A204.1 (cell line): ENCODE results near the gene SH3BGRL3.
A peak's percentile ranks its signal among the peaks of the same experiment; 100 is the strongest.
"Not testable (repeated sequence)": the region's sequence is repeated elsewhere in the genome, so short reads cannot be mapped to it uniquely, and the experiment has no call there.

Source experiments
- FAIRE-seq: peaks from 2 replicates; lab custom pipeline; 2012; peaks lifted over from hg19 to GRCh38; lab: Jason Lieb, UNC

The SH3BGRL3 gene

GRCh38 chr1:26317612-26318337 is 37.9 kb downstream of the SH3BGRL3 start, which contains the start of gene CD52:
TSS of gene CD52 (plus strand) at chr1:26317958. CDS start at chr1:26318018, 60 bp downstream.
- FAIRE-seq: no peak

GRCh38 chr1:26318338-26319064 is 38.6 kb downstream of the SH3BGRL3 start:
- FAIRE-seq: no peak

GRCh38 chr1:26320896-26321295 is 41.0 kb downstream of the SH3BGRL3 start:
- FAIRE-seq: no peak

- peak; percentile 80 for FAIRE-seq
Observed at GRCh38 chr1:26321315-26322041, 41.6 kb downstream of the SH3BGRL3 start.

GRCh38 chr1:26322042-26322331 is 42.1 kb downstream of the SH3BGRL3 start:
- no peak for FAIRE-seq

GRCh38 chr1:26323382-26323781 is 43.5 kb downstream of the SH3BGRL3 start:
- no peak for FAIRE-seq

GRCh38 chr1:26324550-26324949 is 44.7 kb downstream of the SH3BGRL3 start:
- no peak for FAIRE-seq

GRCh38 chr1:26327956-26328362 is 48.1 kb downstream of the SH3BGRL3 start:
- FAIRE-seq: no peak

- no peak for FAIRE-seq
Observed at GRCh38 chr1:26328597-26328996, 48.7 kb downstream of the SH3BGRL3 start.

- FAIRE-seq: not testable (repeated sequence)
Observed at GRCh38 chr1:26329380-26329779, 49.5 kb downstream of the SH3BGRL3 start.

GRCh38 chr1:26330276-26330675 is 50.4 kb downstream of the SH3BGRL3 start:
- FAIRE-seq: no peak
